Measurements from ENCODE around the gene VKORC1.
A peak's percentile ranks its signal among the peaks of the same experiment; 100 is the strongest.

VKORC1 gene

GRCh38 chr16:31135535-31136286 lies 41.1 kb upstream of the VKORC1 start, which contains the start of gene PRSS8:
Gene PRSS8 (minus strand): TSS chr16:31135727. CDS start chr16:31135498, 229 bp downstream.
- H3K27me3 ChIP-seq (ENCODE audit: insufficient read depth, low read length), result no peaks in the 10 kb centered on the region
- peak within 1 kb of the TSS; percentile 72 for H3K27ac ChIP-seq (ENCODE audit: low read length)
- H3K4me3 ChIP-seq (ENCODE audit: low read length), result peak within 1 kb of the TSS; percentile 90
- H3K9ac ChIP-seq (ENCODE audit: low read depth, low read length), result peak within 1 kb of the TSS; percentile 92
- peaks cover 24% of the 10 kb centered on the region for H3K36me3 ChIP-seq (ENCODE audit: insufficient read depth, low read depth, low read length)
- no peaks in the 10 kb centered on the region for H3K9me3 ChIP-seq (ENCODE audit: insufficient read depth, low read depth, low read length)
- H3K4me1 ChIP-seq (ENCODE audit: insufficient read depth, low read length), result peaks cover 33% of the 10 kb centered on the region

GRCh38 chr16:31134625-31135534 lies 40.3 kb upstream of the VKORC1 start:
- no peaks in the 10 kb centered on the region for H3K9me3 ChIP-seq (ENCODE audit: insufficient read depth, low read depth, low read length)
- peak overlapping the region; percentile 90 for H3K4me3 ChIP-seq (ENCODE audit: low read length)
- H3K27ac ChIP-seq (ENCODE audit: low read length), result peak overlapping the region; percentile 72
- no peaks in the 10 kb centered on the region for H3K27me3 ChIP-seq (ENCODE audit: insufficient read depth, low read length)
- H3K36me3 ChIP-seq (ENCODE audit: insufficient read depth, low read depth, low read length), result peaks cover 24% of the 10 kb centered on the region
- H3K9ac ChIP-seq (ENCODE audit: low read depth, low read length), result peak overlapping the region; percentile 92
- peaks cover 36% of the 10 kb centered on the region for H3K4me1 ChIP-seq (ENCODE audit: insufficient read depth, low read length)

GRCh38 chr16:31134091-31134571 lies 39.5 kb upstream of the VKORC1 start:
- no peaks in the 10 kb centered on the region for H3K27me3 ChIP-seq (ENCODE audit: insufficient read depth, low read length)
- peak overlapping the region; percentile 92; the same call in 1 of the 2 replicates for H3K9ac ChIP-seq (ENCODE audit: low read depth, low read length)
- H3K4me1 ChIP-seq (ENCODE audit: insufficient read depth, low read length), result peaks cover 33% of the 10 kb centered on the region
- H3K27ac ChIP-seq (ENCODE audit: low read length), result peak overlapping the region; percentile 72
- H3K36me3 ChIP-seq (ENCODE audit: insufficient read depth, low read depth, low read length), result peaks cover 24% of the 10 kb centered on the region
- no peaks in the 10 kb centered on the region for H3K9me3 ChIP-seq (ENCODE audit: insufficient read depth, low read depth, low read length)
- peak overlapping the region; percentile 90 for H3K4me3 ChIP-seq (ENCODE audit: low read length)

- H3K4me3 ChIP-seq (ENCODE audit: low read length), result 0 out of 2 replicates have a peak overlapping the region, but pooled peaks have one; percentile 90
- H3K27ac ChIP-seq (ENCODE audit: low read length), result no peak overlapping the region
- H3K36me3 ChIP-seq (ENCODE audit: insufficient read depth, low read depth, low read length), result peaks cover 30% of the 10 kb centered on the region
- H3K27me3 ChIP-seq (ENCODE audit: insufficient read depth, low read length), result no peaks in the 10 kb centered on the region
- H3K4me1 ChIP-seq (ENCODE audit: insufficient read depth, low read length), result peaks cover 26% of the 10 kb centered on the region
- no peaks in the 10 kb centered on the region for H3K9me3 ChIP-seq (ENCODE audit: insufficient read depth, low read depth, low read length)
- peak overlapping the region; percentile 92; the same call in 1 of the 2 replicates for H3K9ac ChIP-seq (ENCODE audit: low read depth, low read length)
These were observed 38.5 kb upstream of the VKORC1 start for GRCh38 chr16:31133046-31133501.

- no peaks in the 10 kb centered on the region for H3K27me3 ChIP-seq (ENCODE audit: insufficient read depth, low read length)
- no peak overlapping the region for H3K4me3 ChIP-seq (ENCODE audit: low read length)
- H3K4me1 ChIP-seq (ENCODE audit: insufficient read depth, low read length), result peaks cover 26% of the 10 kb centered on the region
- H3K9ac ChIP-seq (ENCODE audit: low read depth, low read length), result no peak overlapping the region
- H3K27ac ChIP-seq (ENCODE audit: low read length), result no peak overlapping the region
- H3K9me3 ChIP-seq (ENCODE audit: insufficient read depth, low read depth, low read length), result no peaks in the 10 kb centered on the region
- H3K36me3 ChIP-seq (ENCODE audit: insufficient read depth, low read depth, low read length), result peaks cover 35% of the 10 kb centered on the region
These were observed 37.8 kb upstream of the VKORC1 start for GRCh38 chr16:31132303-31132979.

GRCh38 chr16:31131841-31132271 lies 37.3 kb upstream of the VKORC1 start:
- Histone ChIP-seq H3K9ac (ENCODE audit: low read depth, low read length) (no peak overlapping the region), H3K4me3 (ENCODE audit: low read length) (no peak overlapping the region), H3K4me1 (ENCODE audit: insufficient read depth, low read length) (peaks cover 26% of the 10 kb centered on the region), H3K9me3 (ENCODE audit: insufficient read depth, low read depth, low read length) (no peaks in the 10 kb centered on the region), H3K36me3 (ENCODE audit: insufficient read depth, low read depth, low read length) (peaks cover 40% of the 10 kb centered on the region), H3K27me3 (ENCODE audit: insufficient read depth, low read length) (no peaks in the 10 kb centered on the region), H3K27ac (ENCODE audit: low read length) (no peak overlapping the region)

- Histone ChIP-seq H3K27me3 (ENCODE audit: insufficient read depth, low read length) (no peaks in the 10 kb centered on the region), H3K36me3 (ENCODE audit: insufficient read depth, low read depth, low read length) (peaks cover 40% of the 10 kb centered on the region), H3K27ac (ENCODE audit: low read length) (no peak overlapping the region), H3K4me3 (ENCODE audit: low read length) (no peak overlapping the region), H3K9me3 (ENCODE audit: insufficient read depth, low read depth, low read length) (no peaks in the 10 kb centered on the region), H3K4me1 (ENCODE audit: insufficient read depth, low read length) (peaks cover 26% of the 10 kb centered on the region), H3K9ac (ENCODE audit: low read depth, low read length) (peak overlapping the region; percentile 58)
These were observed 36.8 kb upstream of the VKORC1 start for GRCh38 chr16:31131416-31131815.

- Histone ChIP-seq H3K9me3 (ENCODE audit: insufficient read depth, low read depth, low read length) (no peaks in the 10 kb centered on the region), H3K4me3 (ENCODE audit: low read length) (no peak overlapping the region), H3K4me1 (ENCODE audit: insufficient read depth, low read length) (peaks cover 25% of the 10 kb centered on the region), H3K27ac (ENCODE audit: low read length) (no peak overlapping the region), H3K36me3 (ENCODE audit: insufficient read depth, low read depth, low read length) (peaks cover 40% of the 10 kb centered on the region), H3K9ac (ENCODE audit: low read depth, low read length) (peak overlapping the region; percentile 58), H3K27me3 (ENCODE audit: insufficient read depth, low read length) (no peaks in the 10 kb centered on the region)
These were observed 36.3 kb upstream of the VKORC1 start for GRCh38 chr16:31130899-31131298.

GRCh38 chr16:31130336-31130891 lies 35.8 kb upstream of the VKORC1 start:
- Histone ChIP-seq H3K4me1 (ENCODE audit: insufficient read depth, low read length) (peaks cover 23% of the 10 kb centered on the region), H3K27ac (ENCODE audit: low read length) (no peak overlapping the region), H3K4me3 (ENCODE audit: low read length) (no peak overlapping the region), H3K27me3 (ENCODE audit: insufficient read depth, low read length) (no peaks in the 10 kb centered on the region), H3K36me3 (ENCODE audit: insufficient read depth, low read depth, low read length) (peaks cover 40% of the 10 kb centered on the region), H3K9ac (ENCODE audit: low read depth, low read length) (no peak overlapping the region; the same call in 1 of the 2 replicates), H3K9me3 (ENCODE audit: insufficient read depth, low read depth, low read length) (no peaks in the 10 kb centered on the region)

GRCh38 chr16:31129568-31130335 lies 35.2 kb upstream of the VKORC1 start:
- Histone ChIP-seq H3K9ac (ENCODE audit: low read depth, low read length) (no peak overlapping the region), H3K9me3 (ENCODE audit: insufficient read depth, low read depth, low read length) (no peaks in the 10 kb centered on the region), H3K4me3 (ENCODE audit: low read length) (no peak overlapping the region), H3K4me1 (ENCODE audit: insufficient read depth, low read length) (peaks cover 23% of the 10 kb centered on the region), H3K27ac (ENCODE audit: low read length) (no peak overlapping the region), H3K36me3 (ENCODE audit: insufficient read depth, low read depth, low read length) (peaks cover 40% of the 10 kb centered on the region), H3K27me3 (ENCODE audit: insufficient read depth, low read length) (no peaks in the 10 kb centered on the region)

All from iPS-20b (cell line).